K562 (cell line): ENCODE data around the gene ZNHIT2. TPM values are rescaled to one million over a fixed set of nuclear protein-coding genes. Genes with fewer than 3 reads are reported as not detected.

ENCODE experiments used
- OTX1 ChIP-seq: fragments of 450-650 bp; formaldehyde crosslinking; IDR thresholded peaks from 2 replicates; pipeline ENCODE4 v1.4.0; 2022; ENCODE audit warnings: mild to moderate bottlenecking
- ZNF140 ChIP-seq: fragments of 250-450 bp; sonication (Bioruptor Pico); IDR thresholded peaks from 2 replicates; pipeline ENCODE4 v1.8.0; 2021; ENCODE audit warnings: moderate library complexity, mild to moderate bottlenecking, inconsistent platforms
- ZNF224 ChIP-seq: sonication (generic); formaldehyde crosslinking; IDR thresholded peaks from 2 replicates; pipeline ENCODE4 v1.8.0; 2022; ENCODE audit warnings: mild to moderate bottlenecking, missing genetic modification reagents
- ZNF696 ChIP-seq: fragments of 250-450 bp; sonication (Bioruptor Pico); conservative IDR thresholded peaks from 2 replicates; pipeline ENCODE4 v1.4.0; 2020; ENCODE audit warnings: mild to moderate bottlenecking, moderate library complexity
- polyA plus RNA-seq, 8 experiments: library from polyadenylated mRNA; depleted of rRNA in 4 of 8; stranded (reverse) in 5 of 8; unstranded in 3 of 8; fragments of >200 nt; fragmentation: Nextera tagmentation in 2 of 8; fragmentation: Illumina TruSeq in 1 of 8; extraction: Ambion mirVana in 2 of 8; extraction: Trizol in 1 of 8; gene quantifications; 2 replicates each; pipeline versions ENCODE4 v1.2.1 to v1.2.3, GENCODE V29; 2011 to 2014; ENCODE audit warnings: inconsistent platforms in 1 of 8, missing spikeins in 1 of 8
- total RNA-seq, 7 experiments: library from RNA; depleted of rRNA in 6 of 7; stranded (reverse); fragments of >200 nt in 6 of 7; fragmentation: Illumina TruSeq in 2 of 7; extraction: Trizol in 2 of 7; gene quantifications; 2 replicates each; pipeline versions ENCODE4 v1.2.1 to v1.2.3, GENCODE V29; 2011 to 2021; ENCODE audit warnings: low replicate concordance in 1 of 7
- TF ChIP-seq, protein P1 (sequence below), 2 experiments: fragments of 450-650 bp; formaldehyde crosslinking in 1 of 2; IDR thresholded peaks; 2 replicates each; pipeline versions ENCODE4 v1.4.0 to v1.6.1; 2014 to 2020; ENCODE audit warnings: mild to moderate bottlenecking in 2 of 2, borderline replicate concordance in 1 of 2, low read depth in 1 of 2

ZNHIT2 gene
- total and polyA plus RNA-seq, 9 of the 15 experiments (the other 6 are each of a cell fraction or from before 2014, with no cell fraction given), result 0.08 to 39.0 (median 2.5) TPM

DNA sequence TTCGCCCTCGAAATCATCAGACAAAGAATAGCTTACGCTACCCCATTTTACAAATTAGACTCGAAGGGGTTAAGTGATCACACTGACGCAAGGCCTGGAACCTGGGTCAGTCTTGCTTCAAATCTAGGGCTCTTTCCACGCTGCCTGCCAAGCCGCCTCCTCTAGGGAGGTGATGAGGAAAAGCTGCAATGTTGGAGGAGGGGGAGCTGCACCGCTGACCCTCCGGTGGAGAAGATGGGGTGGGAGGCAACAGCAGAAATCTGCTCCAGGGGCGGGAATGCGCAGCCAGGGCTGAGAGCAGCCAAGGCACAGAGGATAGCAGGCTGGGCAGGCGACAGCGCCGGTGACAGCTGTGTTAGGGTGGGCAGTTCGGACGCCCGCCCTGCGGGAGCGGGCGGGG lies 16.2 kb upstream of the ZNHIT2 start (continued):
- TF ChIP-seq, protein P1, sequence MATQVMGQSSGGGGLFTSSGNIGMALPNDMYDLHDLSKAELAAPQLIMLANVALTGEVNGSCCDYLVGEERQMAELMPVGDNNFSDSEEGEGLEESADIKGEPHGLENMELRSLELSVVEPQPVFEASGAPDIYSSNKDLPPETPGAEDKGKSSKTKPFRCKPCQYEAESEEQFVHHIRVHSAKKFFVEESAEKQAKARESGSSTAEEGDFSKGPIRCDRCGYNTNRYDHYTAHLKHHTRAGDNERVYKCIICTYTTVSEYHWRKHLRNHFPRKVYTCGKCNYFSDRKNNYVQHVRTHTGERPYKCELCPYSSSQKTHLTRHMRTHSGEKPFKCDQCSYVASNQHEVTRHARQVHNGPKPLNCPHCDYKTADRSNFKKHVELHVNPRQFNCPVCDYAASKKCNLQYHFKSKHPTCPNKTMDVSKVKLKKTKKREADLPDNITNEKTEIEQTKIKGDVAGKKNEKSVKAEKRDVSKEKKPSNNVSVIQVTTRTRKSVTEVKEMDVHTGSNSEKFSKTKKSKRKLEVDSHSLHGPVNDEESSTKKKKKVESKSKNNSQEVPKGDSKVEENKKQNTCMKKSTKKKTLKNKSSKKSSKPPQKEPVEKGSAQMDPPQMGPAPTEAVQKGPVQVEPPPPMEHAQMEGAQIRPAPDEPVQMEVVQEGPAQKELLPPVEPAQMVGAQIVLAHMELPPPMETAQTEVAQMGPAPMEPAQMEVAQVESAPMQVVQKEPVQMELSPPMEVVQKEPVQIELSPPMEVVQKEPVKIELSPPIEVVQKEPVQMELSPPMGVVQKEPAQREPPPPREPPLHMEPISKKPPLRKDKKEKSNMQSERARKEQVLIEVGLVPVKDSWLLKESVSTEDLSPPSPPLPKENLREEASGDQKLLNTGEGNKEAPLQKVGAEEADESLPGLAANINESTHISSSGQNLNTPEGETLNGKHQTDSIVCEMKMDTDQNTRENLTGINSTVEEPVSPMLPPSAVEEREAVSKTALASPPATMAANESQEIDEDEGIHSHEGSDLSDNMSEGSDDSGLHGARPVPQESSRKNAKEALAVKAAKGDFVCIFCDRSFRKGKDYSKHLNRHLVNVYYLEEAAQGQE (IDR thresholded peaks at IDR 0.05; ENCODE audit: borderline replicate concordance), result no peak
- TF ChIP-seq, protein P1 (CRISPR knock-in tag; IDR thresholded peaks at IDR 0.05; ENCODE audit: low read depth), result no peak
- TF ChIP-seq ZNF696 (CRISPR knock-in tag), result no peak
- no peak for TF ChIP-seq OTX1 (CRISPR knock-in tag)
- 0 out of 2 replicates have a peak, but pooled peaks have one; percentile 13 for TF ChIP-seq ZNF224 (CRISPR knock-in tag)
- no peak for TF ChIP-seq ZNF140 (CRISPR knock-in tag)
